Measurements from ENCODE around the gene AMPH. TPM values are rescaled to one million over a fixed set of nuclear protein-coding genes. Genes with fewer than 3 reads are reported as not detected.

The AMPH gene
- total RNA-seq, 1 experiment from 2014 or later = 9.0 TPM

- ChIA-PET CTCF (no interaction called here), POLR2A (no interaction called here)
- ATAC-seq = no peak
- Mint-ChIP-seq H3K9me3 (peaks cover 6% of the 10 kb centered on the region), H3K4me1 (no peaks in the 10 kb centered on the region), H3K27ac (no peak overlapping the region), H3K36me3 (no peaks in the 10 kb centered on the region), H3K4me3 (no peak overlapping the region), H3K27me3 (ENCODE audit: low read depth) (no peaks in the 10 kb centered on the region; the same call in 1 of the 2 replicates)
- TF ChIP-seq, protein P1, sequence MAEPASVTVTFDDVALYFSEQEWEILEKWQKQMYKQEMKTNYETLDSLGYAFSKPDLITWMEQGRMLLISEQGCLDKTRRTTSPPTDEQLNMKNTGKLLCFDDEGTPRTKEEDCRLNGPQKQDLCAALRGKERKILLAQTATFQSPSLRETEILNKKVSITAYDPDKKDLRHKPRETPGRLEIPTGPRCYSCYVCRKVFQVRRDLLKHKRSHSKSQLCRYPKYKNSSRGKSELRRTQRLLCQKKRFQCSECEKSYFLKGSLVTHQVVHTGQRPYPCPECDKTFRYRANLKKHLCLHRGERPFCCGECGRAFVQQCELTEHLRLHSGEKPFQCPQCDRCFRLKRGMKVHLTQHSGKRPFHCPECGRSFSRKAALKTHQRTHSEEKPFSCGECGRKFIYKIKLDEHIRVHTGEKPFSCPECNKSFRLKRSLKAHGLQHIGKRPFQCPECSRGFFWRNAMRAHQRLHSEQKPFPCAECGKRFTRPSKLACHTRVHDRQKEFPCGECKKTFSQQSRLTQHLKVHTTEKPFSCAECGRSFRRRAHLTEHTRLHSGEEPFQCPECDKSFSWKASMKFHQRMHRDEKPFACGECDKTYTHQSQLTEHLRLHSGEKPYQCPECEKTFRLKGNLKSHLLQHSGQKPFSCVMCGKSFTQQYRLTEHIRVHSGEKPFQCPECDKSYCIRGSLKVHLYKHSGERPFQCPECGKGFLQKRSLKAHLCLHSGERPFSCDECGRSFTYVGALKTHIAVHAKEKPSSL (CRISPR knock-in tag; conservative IDR thresholded peaks at IDR 0.05) = no peak
- TF ChIP-seq ZNF423 (CRISPR knock-in tag; IDR thresholded peaks at IDR 0.05) (no peak), SOX15 (CRISPR knock-in tag; IDR thresholded peaks at IDR 0.05) (no peak), PREB (CRISPR knock-in tag; IDR thresholded peaks at IDR 0.05; ENCODE audit: borderline replicate concordance) (no peak), FOXJ3 (CRISPR knock-in tag; IDR thresholded peaks at IDR 0.05; ENCODE audit: borderline replicate concordance) (no peak), ZNF219 (CRISPR knock-in tag; IDR thresholded peaks at IDR 0.05; ENCODE audit: borderline replicate concordance) (no peak), PRDM15 (CRISPR knock-in tag; IDR thresholded peaks at IDR 0.05) (no peak), EMX1 (CRISPR knock-in tag; IDR thresholded peaks at IDR 0.05) (no peak), ZNF263 (CRISPR knock-in tag; IDR thresholded peaks at IDR 0.05; ENCODE audit: low read depth) (no peak), NFE2L1 (CRISPR knock-in tag; IDR thresholded peaks at IDR 0.05) (no peak), ZNF232 (CRISPR knock-in tag; IDR thresholded peaks at IDR 0.05) (no peak), TCF7 (CRISPR knock-in tag; IDR thresholded peaks at IDR 0.05; ENCODE audit: low read depth) (no peak), TP53 (CRISPR knock-in tag; IDR thresholded peaks at IDR 0.05) (no peak), FOXP1 (CRISPR knock-in tag; IDR thresholded peaks at IDR 0.05; ENCODE audit: borderline replicate concordance) (no peak), ESRRA (CRISPR knock-in tag; IDR thresholded peaks at IDR 0.05; ENCODE audit: borderline replicate concordance) (no peak), MLX (CRISPR knock-in tag; IDR thresholded peaks at IDR 0.05) (no peak), IRF2 (CRISPR knock-in tag; IDR thresholded peaks at IDR 0.05; ENCODE audit: borderline replicate concordance, low read depth) (no peak)
- TF ChIP-seq, protein P2, sequence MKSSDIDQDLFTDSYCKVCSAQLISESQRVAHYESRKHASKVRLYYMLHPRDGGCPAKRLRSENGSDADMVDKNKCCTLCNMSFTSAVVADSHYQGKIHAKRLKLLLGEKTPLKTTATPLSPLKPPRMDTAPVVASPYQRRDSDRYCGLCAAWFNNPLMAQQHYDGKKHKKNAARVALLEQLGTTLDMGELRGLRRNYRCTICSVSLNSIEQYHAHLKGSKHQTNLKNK (CRISPR knock-in tag; IDR thresholded peaks at IDR 0.05) = no peak
- TF ChIP-seq, protein P3, sequence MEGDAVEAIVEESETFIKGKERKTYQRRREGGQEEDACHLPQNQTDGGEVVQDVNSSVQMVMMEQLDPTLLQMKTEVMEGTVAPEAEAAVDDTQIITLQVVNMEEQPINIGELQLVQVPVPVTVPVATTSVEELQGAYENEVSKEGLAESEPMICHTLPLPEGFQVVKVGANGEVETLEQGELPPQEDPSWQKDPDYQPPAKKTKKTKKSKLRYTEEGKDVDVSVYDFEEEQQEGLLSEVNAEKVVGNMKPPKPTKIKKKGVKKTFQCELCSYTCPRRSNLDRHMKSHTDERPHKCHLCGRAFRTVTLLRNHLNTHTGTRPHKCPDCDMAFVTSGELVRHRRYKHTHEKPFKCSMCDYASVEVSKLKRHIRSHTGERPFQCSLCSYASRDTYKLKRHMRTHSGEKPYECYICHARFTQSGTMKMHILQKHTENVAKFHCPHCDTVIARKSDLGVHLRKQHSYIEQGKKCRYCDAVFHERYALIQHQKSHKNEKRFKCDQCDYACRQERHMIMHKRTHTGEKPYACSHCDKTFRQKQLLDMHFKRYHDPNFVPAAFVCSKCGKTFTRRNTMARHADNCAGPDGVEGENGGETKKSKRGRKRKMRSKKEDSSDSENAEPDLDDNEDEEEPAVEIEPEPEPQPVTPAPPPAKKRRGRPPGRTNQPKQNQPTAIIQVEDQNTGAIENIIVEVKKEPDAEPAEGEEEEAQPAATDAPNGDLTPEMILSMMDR (IDR thresholded peaks at IDR 0.05) = no peak
- TF ChIP-seq, protein P4, sequence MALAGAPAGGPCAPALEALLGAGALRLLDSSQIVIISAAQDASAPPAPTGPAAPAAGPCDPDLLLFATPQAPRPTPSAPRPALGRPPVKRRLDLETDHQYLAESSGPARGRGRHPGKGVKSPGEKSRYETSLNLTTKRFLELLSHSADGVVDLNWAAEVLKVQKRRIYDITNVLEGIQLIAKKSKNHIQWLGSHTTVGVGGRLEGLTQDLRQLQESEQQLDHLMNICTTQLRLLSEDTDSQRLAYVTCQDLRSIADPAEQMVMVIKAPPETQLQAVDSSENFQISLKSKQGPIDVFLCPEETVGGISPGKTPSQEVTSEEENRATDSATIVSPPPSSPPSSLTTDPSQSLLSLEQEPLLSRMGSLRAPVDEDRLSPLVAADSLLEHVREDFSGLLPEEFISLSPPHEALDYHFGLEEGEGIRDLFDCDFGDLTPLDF (CRISPR knock-in tag; IDR thresholded peaks at IDR 0.05) = no peak
- DNase-seq (ENCODE audit: low spot score) = no peak
Measured at GRCh38 chr7:38664972-38665371, 33.8 kb upstream of the AMPH start.
